HL-60 (cell line): ENCODE measurements around the gene KIF26A.

Experiments
- DNase-seq, 2 experiments: peaks; one replicate each; pipeline ENCODE4 v3.0.0-alpha.2; 2010 to 2020; ENCODE audit warnings: low read depth in 1 of 2, low spot score in 1 of 2
- H3K27ac ChIP-seq: fragments of 250-450 bp; sonication (Bioruptor Pico); replicated peaks from 2 replicates; pipeline ENCODE4 v1.5.1; 2020; ENCODE audit warnings: mild to moderate bottlenecking, moderate library complexity
- H3K27me3 ChIP-seq: fragments of 250-450 bp; sonication (Bioruptor Pico); 2 replicates; pipeline ENCODE4 v1.5.1; 2021; ENCODE audit warnings: mild to moderate bottlenecking, moderate library complexity; ENCODE audit not compliant: insufficient read depth, poor library complexity, severe bottlenecking
- H3K4me3 ChIP-seq: replicated peaks from 2 replicates; pipeline ENCODE4 v1.5.1; 2011; ENCODE audit warnings: mild to moderate bottlenecking, control low read depth, low read length; ENCODE audit not compliant: insufficient read depth
- CTCF ChIP-seq: IDR thresholded peaks from one replicate; pipeline ENCODE4 v1.5.1; 2011; ENCODE audit warnings: low read length, control low read depth, inconsistent platforms; ENCODE audit not compliant: insufficient read depth
- GABPA ChIP-seq: IDR thresholded peaks from 2 replicates; pipeline ENCODE4 v1.6.1; 2012; ENCODE audit warnings: low read depth
- POLR2AphosphoS5 ChIP-seq: IDR thresholded peaks from 2 replicates; pipeline ENCODE4 v1.6.1; 2012; ENCODE audit warnings: low read depth
- SPI1 ChIP-seq: IDR thresholded peaks from 2 replicates; pipeline ENCODE4 v1.6.1; 2012; ENCODE audit warnings: low read depth, mild to moderate bottlenecking, borderline replicate concordance
- TF ChIP-seq, protein P1 (sequence below): IDR thresholded peaks from 2 replicates; pipeline ENCODE4 v1.6.1; 2012; ENCODE audit warnings: low read depth; ENCODE audit not compliant: insufficient replicate concordance

KIF26A gene

GRCh38 chr14:104191409-104191997 lies 53.1 kb downstream of the KIF26A start:
- TF ChIP-seq, protein P1, sequence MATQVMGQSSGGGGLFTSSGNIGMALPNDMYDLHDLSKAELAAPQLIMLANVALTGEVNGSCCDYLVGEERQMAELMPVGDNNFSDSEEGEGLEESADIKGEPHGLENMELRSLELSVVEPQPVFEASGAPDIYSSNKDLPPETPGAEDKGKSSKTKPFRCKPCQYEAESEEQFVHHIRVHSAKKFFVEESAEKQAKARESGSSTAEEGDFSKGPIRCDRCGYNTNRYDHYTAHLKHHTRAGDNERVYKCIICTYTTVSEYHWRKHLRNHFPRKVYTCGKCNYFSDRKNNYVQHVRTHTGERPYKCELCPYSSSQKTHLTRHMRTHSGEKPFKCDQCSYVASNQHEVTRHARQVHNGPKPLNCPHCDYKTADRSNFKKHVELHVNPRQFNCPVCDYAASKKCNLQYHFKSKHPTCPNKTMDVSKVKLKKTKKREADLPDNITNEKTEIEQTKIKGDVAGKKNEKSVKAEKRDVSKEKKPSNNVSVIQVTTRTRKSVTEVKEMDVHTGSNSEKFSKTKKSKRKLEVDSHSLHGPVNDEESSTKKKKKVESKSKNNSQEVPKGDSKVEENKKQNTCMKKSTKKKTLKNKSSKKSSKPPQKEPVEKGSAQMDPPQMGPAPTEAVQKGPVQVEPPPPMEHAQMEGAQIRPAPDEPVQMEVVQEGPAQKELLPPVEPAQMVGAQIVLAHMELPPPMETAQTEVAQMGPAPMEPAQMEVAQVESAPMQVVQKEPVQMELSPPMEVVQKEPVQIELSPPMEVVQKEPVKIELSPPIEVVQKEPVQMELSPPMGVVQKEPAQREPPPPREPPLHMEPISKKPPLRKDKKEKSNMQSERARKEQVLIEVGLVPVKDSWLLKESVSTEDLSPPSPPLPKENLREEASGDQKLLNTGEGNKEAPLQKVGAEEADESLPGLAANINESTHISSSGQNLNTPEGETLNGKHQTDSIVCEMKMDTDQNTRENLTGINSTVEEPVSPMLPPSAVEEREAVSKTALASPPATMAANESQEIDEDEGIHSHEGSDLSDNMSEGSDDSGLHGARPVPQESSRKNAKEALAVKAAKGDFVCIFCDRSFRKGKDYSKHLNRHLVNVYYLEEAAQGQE: no peak
- no peak for TF ChIP-seq POLR2AphosphoS5
- no peak for TF ChIP-seq SPI1
- no peak for TF ChIP-seq CTCF
- TF ChIP-seq GABPA: no peak
- no peak for DNase-seq
- Histone ChIP-seq H3K27me3 (no peaks in the 10 kb centered on the region), H3K27ac (no peak overlapping the region), H3K4me3 (no peak overlapping the region)

GRCh38 chr14:104192146-104192882 lies 53.9 kb downstream of the KIF26A start:
- Histone ChIP-seq H3K27ac (no peak overlapping the region), H3K27me3 (no peaks in the 10 kb centered on the region), H3K4me3 (no peak overlapping the region)
- TF ChIP-seq, protein P1: no peak
- TF ChIP-seq GABPA: no peak
- TF ChIP-seq CTCF: no peak
- TF ChIP-seq SPI1: no peak
- TF ChIP-seq POLR2AphosphoS5: no peak
- no peak for DNase-seq

GRCh38 chr14:104192883-104193245 lies 54.5 kb downstream of the KIF26A start:
- Histone ChIP-seq H3K27me3 (no peaks in the 10 kb centered on the region), H3K27ac (no peak overlapping the region), H3K4me3 (no peak overlapping the region)
- DNase-seq: no peak
- TF ChIP-seq CTCF (no peak), SPI1 (no peak), POLR2AphosphoS5 (no peak), GABPA (no peak)
- TF ChIP-seq, protein P1: no peak
